Right forelimb (tissue), 1 donor: ENCODE results near the gene NPL.

Experiments used
- DNase-seq: peaks from one replicate; pipeline ENCODE4 v3.0.0-alpha.2; 2018

The NPL gene

GRCh38 chr1:182789138-182790076 lies at the start of gene NPL:
Gene NPL (plus strand): TSS chr1:182789773. CDS start chr1:182794372, 4,599 bp downstream.
- peak; percentile 89 for DNase-seq

GRCh38 chr1:182740120-182740519 lies 49.5 kb upstream of the NPL start:
- DNase-seq: no peak

DNA sequence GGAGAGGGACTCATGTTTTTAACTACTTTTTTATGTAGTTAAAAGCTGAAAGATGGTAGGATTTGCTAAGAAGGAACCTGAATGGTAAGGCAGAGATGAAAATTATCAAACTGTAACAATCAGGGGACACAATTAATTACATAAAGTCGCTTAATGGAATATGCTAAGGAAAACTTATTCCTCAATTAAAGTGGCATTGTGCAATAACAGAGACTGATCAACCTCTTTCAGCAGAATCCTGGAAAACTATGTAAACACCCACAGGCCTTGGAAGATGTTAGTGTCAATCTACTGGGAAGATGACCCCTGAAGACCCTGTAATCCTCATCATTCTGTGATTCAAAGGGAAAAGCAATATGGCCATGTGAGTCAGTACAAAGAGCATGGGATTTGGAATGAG lies 46.8 kb upstream of the NPL start:
- no peak for DNase-seq

- no peak for DNase-seq
Observed at GRCh38 chr1:182752077-182752988, 37.2 kb upstream of the NPL start.

DNA sequence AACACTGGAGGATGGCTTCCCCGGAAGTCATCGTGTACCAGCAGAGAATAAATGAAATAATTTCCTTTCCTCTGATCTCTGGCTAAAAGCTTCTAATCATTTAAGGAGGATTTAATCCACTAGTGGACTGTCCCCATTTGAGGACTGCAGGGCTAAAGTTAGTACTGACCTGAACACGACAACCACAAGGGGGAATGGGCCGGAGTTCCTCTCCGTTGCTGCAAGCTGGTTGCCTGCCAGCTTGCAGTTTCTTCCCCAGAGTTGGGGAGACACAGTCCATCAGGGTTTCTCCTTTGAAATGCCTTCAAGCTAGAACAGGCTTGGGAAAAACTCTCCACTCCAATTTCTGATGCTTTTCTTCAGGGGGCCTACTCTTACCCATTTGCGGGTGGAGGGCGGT lies 35.5 kb upstream of the NPL start:
- no peak for DNase-seq

DNA sequence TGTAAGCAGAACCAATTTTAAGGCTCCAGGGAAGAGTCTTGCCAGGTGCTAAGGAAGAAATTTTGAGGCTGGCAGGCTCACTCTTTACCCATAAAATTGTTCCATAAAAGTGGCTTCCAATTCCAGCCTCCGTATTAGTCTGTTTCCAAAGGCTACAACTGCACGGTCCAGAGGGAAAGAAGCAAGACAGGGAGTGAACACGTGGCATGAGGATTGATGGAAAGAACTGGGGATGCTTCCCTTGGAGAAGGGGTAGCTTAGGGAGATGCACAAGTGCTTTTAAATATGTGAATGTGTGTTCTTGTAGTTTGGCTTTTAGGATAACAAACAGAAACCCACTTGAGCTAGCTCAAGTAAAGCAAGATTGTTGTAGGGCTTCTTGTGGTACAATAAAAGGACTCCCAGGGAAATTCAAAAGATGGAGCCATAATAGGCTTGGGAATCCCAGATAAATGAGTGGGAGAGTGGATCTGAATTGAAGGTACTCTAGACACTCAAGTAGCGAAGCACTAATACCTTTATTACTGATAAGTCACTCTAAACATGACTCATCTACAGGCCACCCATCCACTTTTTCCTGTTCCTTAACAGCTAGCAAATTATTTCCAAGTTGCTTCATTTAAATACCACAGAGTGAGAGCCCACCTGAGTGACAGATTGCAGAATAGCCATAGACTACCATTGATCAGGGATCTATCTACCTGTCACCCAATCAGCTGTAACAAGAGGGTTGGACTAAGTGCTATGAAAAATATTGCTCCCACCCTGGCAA lies 34.8 kb upstream of the NPL start:
- no peak for DNase-seq

DNA sequence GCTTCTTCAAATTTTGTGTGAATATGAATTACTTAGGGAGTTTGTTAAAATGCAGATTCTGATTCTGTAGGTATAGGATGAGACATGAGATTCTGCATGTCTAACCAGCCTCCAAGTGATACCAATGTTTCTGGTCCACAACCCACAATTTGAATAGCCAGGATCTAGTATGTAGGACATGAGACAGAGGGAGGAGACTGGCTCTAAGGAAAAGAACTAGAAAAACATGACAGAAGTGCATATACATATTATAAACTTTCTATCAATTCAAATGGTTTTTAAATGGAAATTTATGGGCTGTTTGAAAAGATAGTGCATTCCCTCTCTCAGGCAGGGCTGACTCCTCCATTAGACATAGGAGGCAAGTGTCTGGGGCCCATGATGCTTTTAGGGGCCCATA lies 33.9 kb upstream of the NPL start:
- no peak for DNase-seq

GRCh38 chr1:182756423-182756822 lies 33.1 kb upstream of the NPL start:
- DNase-seq: no peak

- DNase-seq: no peak
Observed at GRCh38 chr1:182761396-182762395, 27.9 kb upstream of the NPL start.

DNA sequence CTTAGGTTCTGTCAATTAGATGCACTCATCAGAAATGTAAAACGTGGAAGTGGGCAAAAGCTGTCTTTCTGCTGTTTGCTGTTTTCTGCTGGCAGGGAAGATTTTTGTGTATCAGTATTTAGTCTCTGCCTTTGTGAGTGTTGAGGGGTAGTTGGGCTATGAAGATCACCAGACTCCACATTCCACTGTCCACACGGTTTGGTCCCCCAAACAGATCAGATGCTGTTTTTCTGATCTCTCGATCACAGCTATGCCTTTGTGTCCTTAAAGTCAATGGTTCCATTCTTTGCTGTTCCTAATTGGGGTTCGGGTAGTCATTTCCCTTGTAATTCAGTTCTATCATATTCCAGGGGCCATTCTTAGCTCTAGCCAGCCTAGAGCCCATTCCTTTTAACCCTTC lies 27.0 kb upstream of the NPL start:
- no peak for DNase-seq

DNA sequence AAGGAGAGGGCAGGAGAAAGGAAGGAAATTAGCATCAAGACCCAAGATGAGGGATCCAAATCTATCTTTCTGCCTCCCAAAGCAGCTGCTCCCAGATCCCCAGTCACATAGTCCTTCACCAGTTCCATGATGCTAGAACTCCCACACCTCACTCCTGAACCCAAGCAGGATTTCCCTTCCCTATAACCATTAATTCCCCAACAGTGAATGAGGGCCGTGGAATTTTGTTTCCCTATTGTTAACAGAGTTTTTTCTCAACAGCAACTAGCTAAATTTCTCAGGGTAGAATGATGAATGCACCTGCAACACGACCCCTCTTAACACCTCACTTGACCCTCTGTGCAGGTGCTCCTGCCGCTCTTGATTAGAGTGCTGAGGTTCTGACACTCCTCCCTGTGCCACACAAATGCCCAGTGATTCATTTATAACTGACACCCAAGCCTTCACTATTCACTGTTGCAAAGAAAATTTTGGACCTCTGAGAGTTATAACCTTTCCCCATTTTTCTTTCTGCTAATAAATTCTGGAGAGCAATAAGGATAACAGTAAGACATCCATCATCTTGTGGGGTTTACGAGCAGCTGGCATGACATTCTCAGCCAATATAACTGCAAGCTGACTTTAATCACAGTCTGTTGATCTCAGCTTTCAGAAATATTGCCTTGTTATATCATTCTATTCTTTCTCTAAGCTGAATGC lies 25.4 kb upstream of the NPL start:
- DNase-seq: no peak

GRCh38 chr1:182765391-182765790 lies 24.2 kb upstream of the NPL start:
- DNase-seq: no peak

GRCh38 chr1:182766050-182766449 lies 23.5 kb upstream of the NPL start:
- DNase-seq: no peak

DNA sequence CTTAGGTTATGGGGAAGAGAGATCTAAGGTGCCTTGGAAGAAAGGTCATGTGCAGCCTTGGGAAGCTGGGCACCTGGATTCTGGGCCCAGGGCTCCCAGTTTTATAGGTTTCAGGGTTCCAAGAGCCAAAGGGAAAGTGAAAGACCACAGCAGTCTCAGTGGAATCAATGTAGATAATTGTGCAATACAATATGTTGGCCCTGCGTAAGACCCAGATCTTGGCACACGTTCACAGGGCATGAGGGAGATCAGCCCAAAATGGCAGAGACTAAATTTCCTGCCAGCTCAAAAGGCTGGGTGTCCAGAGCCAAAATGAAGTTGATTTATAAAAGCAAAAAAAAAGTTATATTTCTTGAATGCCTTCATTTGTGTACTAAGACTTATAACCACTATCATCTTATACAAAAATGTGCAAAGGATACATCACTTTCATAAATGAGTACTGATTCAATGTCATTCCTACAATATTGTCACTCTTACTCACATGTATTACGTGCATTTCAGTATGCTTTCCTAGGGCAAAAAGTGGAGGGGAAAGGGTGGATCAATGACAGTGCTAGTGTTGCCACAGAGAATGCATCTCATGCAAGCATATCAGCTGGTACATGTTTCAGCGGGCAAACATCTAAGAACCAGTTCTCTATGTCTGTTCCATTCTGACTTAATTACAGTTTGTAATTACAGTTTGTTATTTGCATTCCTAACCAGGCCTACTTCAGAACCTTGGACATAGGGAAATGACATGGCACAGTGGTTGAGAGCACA lies 22.5 kb upstream of the NPL start:
- no peak for DNase-seq

GRCh38 chr1:182768963-182769362 lies 20.6 kb upstream of the NPL start:
- DNase-seq: no peak

- DNase-seq: no peak
Observed at GRCh38 chr1:182770232-182770631, 19.3 kb upstream of the NPL start.

GRCh38 chr1:182771187-182771984 lies 18.2 kb upstream of the NPL start:
- no peak for DNase-seq

DNA sequence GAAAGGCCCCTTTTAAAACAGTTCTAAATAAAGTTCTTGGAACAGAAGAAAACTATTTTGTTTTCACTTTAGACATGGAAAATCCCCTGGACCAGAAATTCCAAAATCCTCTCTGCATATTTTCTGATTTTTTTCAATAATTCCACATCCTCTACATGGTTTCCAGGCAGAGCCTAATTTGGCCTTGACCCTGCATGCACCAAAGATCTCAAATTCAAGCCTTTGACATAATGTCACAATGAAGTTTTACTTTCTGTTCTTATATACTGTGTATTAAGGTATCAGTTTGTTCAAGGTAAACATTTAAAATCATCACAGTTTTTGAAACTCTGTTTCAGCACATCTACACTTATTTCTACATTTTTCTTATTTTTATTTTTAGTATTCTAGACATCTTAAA lies 12.2 kb upstream of the NPL start:
- no peak for DNase-seq

- no peak for DNase-seq
Observed at GRCh38 chr1:182778862-182779261, 10.7 kb upstream of the NPL start.
